ENCODE measurements around the gene SPEM2.

The SPEM2 gene

GRCh38 chr17:7408252-7408727, 17.1 kb upstream of the SPEM2 start:
- H3K27me3 ChIP-seq (ENCODE audit: insufficient read depth, insufficient read length), result no peaks in the 10 kb centered on the region
- TF ChIP-seq SUZ12 (IDR thresholded peaks at IDR 0.05; ENCODE audit: extremely low read depth, insufficient read depth, insufficient read length), result no peak
- no peak for TF ChIP-seq ZNF274 (IDR thresholded peaks at IDR 0.05; ENCODE audit: low read depth, low read length)
- no peak for TF ChIP-seq YY1 (IDR thresholded peaks at IDR 0.05; ENCODE audit: insufficient read depth, insufficient read length)
- H3K36me3 ChIP-seq (ENCODE audit: insufficient read depth, insufficient read length, low read length), result peaks cover 26% of the 10 kb centered on the region
- peaks cover 3% of the 10 kb centered on the region for H3K4me1 ChIP-seq (ENCODE audit: insufficient read depth, insufficient read length)
- DNase-seq (ENCODE audit: low read depth, low spot score), result no peak
- H3K9me3 ChIP-seq (ENCODE audit: insufficient read depth, low read length), result no peaks in the 10 kb centered on the region
- no peak overlapping the region for H3K4me3 ChIP-seq (ENCODE audit: insufficient read length, low read depth)
- H3K9ac ChIP-seq (ENCODE audit: insufficient read length, low read depth), result no peak overlapping the region

GRCh38 chr17:7408863-7409262, 16.6 kb upstream of the SPEM2 start:
- Histone ChIP-seq H3K27me3 (ENCODE audit: insufficient read depth, insufficient read length) (no peaks in the 10 kb centered on the region), H3K36me3 (ENCODE audit: insufficient read depth, insufficient read length, low read length) (peaks cover 26% of the 10 kb centered on the region), H3K4me3 (ENCODE audit: insufficient read length, low read depth) (no peak overlapping the region), H3K9ac (ENCODE audit: insufficient read length, low read depth) (no peak overlapping the region), H3K4me1 (ENCODE audit: insufficient read depth, insufficient read length) (peaks cover 3% of the 10 kb centered on the region), H3K9me3 (ENCODE audit: insufficient read depth, low read length) (no peaks in the 10 kb centered on the region)
- no peak for DNase-seq (ENCODE audit: low read depth, low spot score)
- TF ChIP-seq SUZ12 (IDR thresholded peaks at IDR 0.05; ENCODE audit: extremely low read depth, insufficient read depth, insufficient read length), result no peak
- no peak for TF ChIP-seq YY1 (IDR thresholded peaks at IDR 0.05; ENCODE audit: insufficient read depth, insufficient read length)

GRCh38 chr17:7409716-7410115, 15.7 kb upstream of the SPEM2 start:
- Histone ChIP-seq H3K27me3 (ENCODE audit: insufficient read depth, insufficient read length) (no peaks in the 10 kb centered on the region), H3K4me1 (ENCODE audit: insufficient read depth, insufficient read length) (peaks cover 3% of the 10 kb centered on the region), H3K4me3 (ENCODE audit: insufficient read length, low read depth) (no peak overlapping the region), H3K36me3 (ENCODE audit: insufficient read depth, insufficient read length, low read length) (peaks cover 30% of the 10 kb centered on the region), H3K9ac (ENCODE audit: insufficient read length, low read depth) (no peak overlapping the region), H3K9me3 (ENCODE audit: insufficient read depth, low read length) (no peaks in the 10 kb centered on the region)
- no peak for DNase-seq (ENCODE audit: low read depth, low spot score)
- TF ChIP-seq YY1 (IDR thresholded peaks at IDR 0.05; ENCODE audit: insufficient read depth, insufficient read length), result no peak
- TF ChIP-seq SUZ12 (IDR thresholded peaks at IDR 0.05; ENCODE audit: extremely low read depth, insufficient read depth, insufficient read length), result no peak
- TF ChIP-seq ZNF274 (IDR thresholded peaks at IDR 0.05; ENCODE audit: low read depth, low read length), result no peak

- Histone ChIP-seq H3K4me1 (ENCODE audit: insufficient read depth, insufficient read length) (peaks cover 3% of the 10 kb centered on the region), H3K4me3 (ENCODE audit: insufficient read length, low read depth) (no peak overlapping the region), H3K9ac (ENCODE audit: insufficient read length, low read depth) (no peak overlapping the region), H3K27me3 (ENCODE audit: insufficient read depth, insufficient read length) (no peaks in the 10 kb centered on the region), H3K9me3 (ENCODE audit: insufficient read depth, low read length) (no peaks in the 10 kb centered on the region), H3K36me3 (ENCODE audit: insufficient read depth, insufficient read length, low read length) (peaks cover 41% of the 10 kb centered on the region)
- no peak for DNase-seq (ENCODE audit: low read depth, low spot score)
- TF ChIP-seq YY1 (IDR thresholded peaks at IDR 0.05; ENCODE audit: insufficient read depth, insufficient read length) (no peak), SUZ12 (IDR thresholded peaks at IDR 0.05; ENCODE audit: extremely low read depth, insufficient read depth, insufficient read length) (no peak), ZNF274 (IDR thresholded peaks at IDR 0.05; ENCODE audit: low read depth, low read length) (no peak)
Observed at GRCh38 chr17:7410634-7411426, 14.6 kb upstream of the SPEM2 start.

GRCh38 chr17:7411427-7411750, 14.0 kb upstream of the SPEM2 start:
- TF ChIP-seq ZNF274 (IDR thresholded peaks at IDR 0.05; ENCODE audit: low read depth, low read length) (no peak), YY1 (IDR thresholded peaks at IDR 0.05; ENCODE audit: insufficient read depth, insufficient read length) (no peak), SUZ12 (IDR thresholded peaks at IDR 0.05; ENCODE audit: extremely low read depth, insufficient read depth, insufficient read length) (no peak)
- Histone ChIP-seq H3K36me3 (ENCODE audit: insufficient read depth, insufficient read length, low read length) (peaks cover 45% of the 10 kb centered on the region), H3K4me3 (ENCODE audit: insufficient read length, low read depth) (no peak overlapping the region), H3K9ac (ENCODE audit: insufficient read length, low read depth) (no peak overlapping the region), H3K27me3 (ENCODE audit: insufficient read depth, insufficient read length) (no peaks in the 10 kb centered on the region), H3K9me3 (ENCODE audit: insufficient read depth, low read length) (no peaks in the 10 kb centered on the region), H3K4me1 (ENCODE audit: insufficient read depth, insufficient read length) (peaks cover 3% of the 10 kb centered on the region)
- DNase-seq (ENCODE audit: low read depth, low spot score), result no peak

- no peak for DNase-seq (ENCODE audit: low read depth, low spot score)
- H3K4me3 ChIP-seq (ENCODE audit: insufficient read length, low read depth), result no peak overlapping the region
- no peak overlapping the region for H3K9ac ChIP-seq (ENCODE audit: insufficient read length, low read depth)
- H3K36me3 ChIP-seq (ENCODE audit: insufficient read depth, insufficient read length, low read length), result peaks cover 59% of the 10 kb centered on the region
- peaks cover 3% of the 10 kb centered on the region for H3K4me1 ChIP-seq (ENCODE audit: insufficient read depth, insufficient read length)
- H3K27me3 ChIP-seq (ENCODE audit: insufficient read depth, insufficient read length), result no peaks in the 10 kb centered on the region
- TF ChIP-seq ZNF274 (IDR thresholded peaks at IDR 0.05; ENCODE audit: low read depth, low read length), result no peak
- TF ChIP-seq YY1 (IDR thresholded peaks at IDR 0.05; ENCODE audit: insufficient read depth, insufficient read length), result no peak
- no peaks in the 10 kb centered on the region for H3K9me3 ChIP-seq (ENCODE audit: insufficient read depth, low read length)
Observed at GRCh38 chr17:7413346-7413985, 11.9 kb upstream of the SPEM2 start.

- TF ChIP-seq ZNF274 (IDR thresholded peaks at IDR 0.05; ENCODE audit: low read depth, low read length) (no peak), SUZ12 (IDR thresholded peaks at IDR 0.05; ENCODE audit: extremely low read depth, insufficient read depth, insufficient read length) (no peak), YY1 (IDR thresholded peaks at IDR 0.05; ENCODE audit: insufficient read depth, insufficient read length) (no peak)
- H3K4me1 ChIP-seq (ENCODE audit: insufficient read depth, insufficient read length), result peaks cover 3% of the 10 kb centered on the region
- H3K9ac ChIP-seq (ENCODE audit: insufficient read length, low read depth), result no peak overlapping the region
- no peak overlapping the region for H3K4me3 ChIP-seq (ENCODE audit: insufficient read length, low read depth)
- H3K36me3 ChIP-seq (ENCODE audit: insufficient read depth, insufficient read length, low read length), result peaks cover 50% of the 10 kb centered on the region
- DNase-seq (ENCODE audit: low read depth, low spot score), result no peak
- no peaks in the 10 kb centered on the region for H3K27me3 ChIP-seq (ENCODE audit: insufficient read depth, insufficient read length)
- H3K9me3 ChIP-seq (ENCODE audit: insufficient read depth, low read length), result no peaks in the 10 kb centered on the region
Observed at GRCh38 chr17:7414837-7415236, 10.6 kb upstream of the SPEM2 start.
